Endothelial cell of umbilical vein (primary cell): ENCODE data around the gene SLC22A23. TPM values are rescaled to one million over a fixed set of nuclear protein-coding genes. Genes with fewer than 3 reads are reported as not detected.

Source experiments
- BruUV-seq: library from RNA; stranded (reverse); fragments of 400-500 nt; replicated peaks from 2 replicates; lab custom pipeline; 2021; lab: Mats Ljungman, UMichigan
- CTCF ChIA-PET: fragments of 300-600, 350-600 bp; sonication (Branson Sonifier 250); formaldehyde crosslinking; loops from one replicate; lab custom pipeline; 2021; ENCODE audit warnings: antibody characterized with exemption, inconsistent platforms; lab: Charles Lee
- POLR2A ChIA-PET: fragments of 300-600, 350-600 bp; sonication (Branson Sonifier 250); formaldehyde crosslinking; loops from one replicate; lab custom pipeline; 2021; ENCODE audit warnings: antibody characterized with exemption, inconsistent platforms; lab: Charles Lee
- DNase-seq: peaks from one replicate; pipeline ENCODE4 v3.0.0-alpha.2; 2011; ENCODE audit warnings: low read depth, low spot score
- FAIRE-seq: peaks from 2 replicates; lab custom pipeline; 2011; peaks lifted over from hg19 to GRCh38; lab: Jason Lieb, UNC
- H2AFZ ChIP-seq: 2 replicates; pipeline ENCODE4 v1.6.0; 2012; ENCODE audit warnings: low read depth, low read length, control low read depth, inconsistent platforms
- H3K27ac ChIP-seq: 2 replicates; pipeline ENCODE4 v1.5.1; 2011; ENCODE audit warnings: low read depth, mild to moderate bottlenecking, control low read depth, low read length, moderate library complexity; ENCODE audit not compliant: insufficient read depth
- H3K27me3 ChIP-seq, 2 experiments: 2 replicates each; pipeline versions ENCODE4 v1.6.0 to v1.6.1; 2011; ENCODE audit warnings: low read length in 2 of 2, mixed read lengths in 1 of 2; ENCODE audit not compliant: control insufficient read depth in 2 of 2, insufficient read depth in 2 of 2
- H3K36me3 ChIP-seq, 2 experiments: 2 replicates in 1 of 2; 3 replicates in 1 of 2; pipeline ENCODE4 v1.5.1; 2011; ENCODE audit warnings: low read length in 2 of 2, mild to moderate bottlenecking in 1 of 2, moderate library complexity in 1 of 2; ENCODE audit not compliant: control insufficient read depth in 2 of 2, insufficient read depth in 2 of 2; ENCODE audit errors: extremely low read depth in 1 of 2
- H3K4me1 ChIP-seq: 3 replicates; pipeline ENCODE4 v1.5.1; 2011; ENCODE audit warnings: mild to moderate bottlenecking, low read length; ENCODE audit not compliant: control insufficient read depth, insufficient read depth; ENCODE audit errors: extremely low read depth
- H3K4me2 ChIP-seq: 2 replicates; pipeline ENCODE4 v1.6.1; 2011; ENCODE audit warnings: low read length, control low read depth, mixed read lengths; ENCODE audit not compliant: insufficient read depth
- H3K4me3 ChIP-seq, 3 experiments: fragments of 200-600 bp in 1 of 3; sonication (generic), shearing (Covaris generic) in 1 of 3; replicated peaks in 1 of 3; 2 replicates each; pipeline ENCODE4 v1.5.1; 2011 to 2016; ENCODE audit warnings: control low read depth in 3 of 3, low read length in 3 of 3, mild to moderate bottlenecking in 2 of 3, inconsistent platforms in 1 of 3, low read depth in 1 of 3, moderate library complexity in 1 of 3; ENCODE audit not compliant: insufficient read depth in 1 of 3
- H3K79me2 ChIP-seq: 2 replicates; pipeline ENCODE4 v1.6.0; 2012; ENCODE audit warnings: low read length, inconsistent platforms; ENCODE audit not compliant: control insufficient read depth, insufficient read depth
- H3K9ac ChIP-seq: replicated peaks from 2 replicates; pipeline ENCODE3; 2011; ENCODE audit warnings: low read length, control low read depth; ENCODE audit not compliant: insufficient read depth; ENCODE audit errors: extremely low read depth
- H3K9me1 ChIP-seq: replicated peaks from 3 replicates; pipeline ENCODE4 v1.6.0; 2011; ENCODE audit warnings: mild to moderate bottlenecking, low read length; ENCODE audit not compliant: control insufficient read depth, insufficient read depth; ENCODE audit errors: extremely low read depth
- H3K9me3 ChIP-seq: replicated peaks from 2 replicates; pipeline ENCODE4 v1.5.1; 2012; ENCODE audit warnings: low read length, inconsistent platforms; ENCODE audit not compliant: control insufficient read depth, insufficient read depth
- H4K20me1 ChIP-seq: replicated peaks from 2 replicates; pipeline ENCODE3; 2011; ENCODE audit warnings: mild to moderate bottlenecking, low read length; ENCODE audit not compliant: control insufficient read depth, insufficient read depth; ENCODE audit errors: extremely low read depth
- CTCF ChIP-seq, 2 donors: IDR thresholded peaks; 1 replicate in 1 of 2; 2 replicates in 1 of 2; pipeline ENCODE4 v1.5.1; 2011; ENCODE audit warnings: low read length in 2 of 2, mild to moderate bottlenecking in 2 of 2, moderate library complexity in 2 of 2, control low read depth in 1 of 2, inconsistent platforms in 1 of 2, low read depth in 1 of 2; ENCODE audit not compliant: insufficient read depth in 1 of 2; ENCODE audit errors: extremely low read depth in 1 of 2
- EZH2 ChIP-seq: IDR thresholded peaks from 2 replicates; pipeline ENCODE4 v1.6.1; 2012; ENCODE audit warnings: borderline replicate concordance, low read depth, mild to moderate bottlenecking, moderate library complexity, low read length, inconsistent platforms; ENCODE audit not compliant: severe bottlenecking
- FOS ChIP-seq: IDR thresholded peaks from 2 replicates; pipeline ENCODE4 v1.6.1; 2011; ENCODE audit warnings: mild to moderate bottlenecking, low read length, moderate library complexity, borderline replicate concordance; ENCODE audit not compliant: insufficient read depth
- GATA2 ChIP-seq: IDR thresholded peaks from 2 replicates; pipeline ENCODE4 v1.7.0; 2011; ENCODE audit warnings: low read depth, mild to moderate bottlenecking, moderate library complexity, mixed read lengths, low read length; ENCODE audit not compliant: insufficient read length, insufficient read depth
- JUN ChIP-seq: IDR thresholded peaks from 2 replicates; pipeline ENCODE4 v1.6.1; 2011; ENCODE audit warnings: borderline replicate concordance, low read depth; ENCODE audit not compliant: insufficient read length, insufficient read depth
- MYC ChIP-seq: IDR thresholded peaks from one replicate; pipeline ENCODE4 v1.6.1; 2011; ENCODE audit warnings: mild to moderate bottlenecking, low read depth, low read length
- POLR2A ChIP-seq: IDR thresholded peaks from 2 replicates; pipeline ENCODE4 v1.6.1; 2012; ENCODE audit warnings: low read depth, mild to moderate bottlenecking, control low read depth, low read length
- POLR2AphosphoS5 ChIP-seq: IDR thresholded peaks from 2 replicates; pipeline ENCODE4 v1.6.1; 2012; ENCODE audit warnings: low read depth, mild to moderate bottlenecking, control low read depth, low read length, moderate library complexity; ENCODE audit not compliant: insufficient read depth
- dilution Hi-C: fragments of 300-500 bp; cut with MboI; formaldehyde crosslinking; loops from one replicate; pipeline ENCODE4 v1.15.0; 2019; ENCODE audit warnings: low sequenced_read_pairs; ENCODE audit not compliant: extremely low pct_ligation_motif_present
- intact Hi-C: fragments of 100-400 bp; cut with micrococcal nuclease; formaldehyde crosslinking; loops from one replicate; pipeline ENCODE4 v1.10.0; 2022
- polyA plus RNA-seq, 4 experiments: library from polyadenylated mRNA; depleted of rRNA in 3 of 4; stranded (reverse) in 3 of 4; unstranded in 1 of 4; fragments of >200 nt; gene quantifications; 2 replicates each; pipeline versions ENCODE4 v1.2.1 to v1.2.3, GENCODE V29; 2011 to 2012; ENCODE audit warnings: missing spikeins in 1 of 4
- total RNA-seq: library from RNA; stranded (reverse); gene quantifications from 2 replicates; pipeline ENCODE4 v1.2.3, GENCODE V29; 2021
- TF ChIP-seq, protein P1 (sequence below): IDR thresholded peaks from 2 replicates; pipeline ENCODE4 v1.6.1; 2011; ENCODE audit not compliant: insufficient read depth, insufficient read length

SLC22A23 gene
- total and polyA plus RNA-seq, 2 donors (not counting 3 experiments of a cell fraction or from before 2014, with no cell fraction given): 4.2 to 14.3 TPM

- no peaks in the 10 kb centered on the region for H3K4me1 ChIP-seq
- DNase-seq (no peak), FAIRE-seq (no peak)
- H3K4me2 ChIP-seq: no peak overlapping the region
- no peaks in the 10 kb centered on the region for H3K9me3 ChIP-seq
- H2AFZ ChIP-seq: no peak overlapping the region
- H3K9me1 ChIP-seq: no peaks in the 10 kb centered on the region
- H3K79me2 ChIP-seq: no peaks in the 10 kb centered on the region
- no peak overlapping the region for H3K4me3 ChIP-seq
- POLR2A ChIA-PET: no interaction called here
- no peaks in the 10 kb centered on the region for H3K27me3 ChIP-seq
- H3K27ac ChIP-seq: no peak overlapping the region
- H4K20me1 ChIP-seq: no peaks in the 10 kb centered on the region
- dilution Hi-C loops: no loop called here
- no peak overlapping the region for H3K9ac ChIP-seq
- no TSS peak for BruUV-seq
- H3K36me3 ChIP-seq: no peaks in the 10 kb centered on the region
- CTCF ChIA-PET: no interaction called here
- intact Hi-C loops: no loop called here
- TF ChIP-seq GATA2 (no peak), CTCF (IDR thresholded peaks at IDR 0.05; ENCODE audit: extremely low read depth in 1 of 2, insufficient read depth in 1 of 2, low read depth in 1 of 2, low read length in 2 of 2) (no peak), POLR2A (no peak), POLR2AphosphoS5 (no peak), FOS (no peak), MYC (no peak), EZH2 (no peak), JUN (no peak)
- TF ChIP-seq, protein P1, sequence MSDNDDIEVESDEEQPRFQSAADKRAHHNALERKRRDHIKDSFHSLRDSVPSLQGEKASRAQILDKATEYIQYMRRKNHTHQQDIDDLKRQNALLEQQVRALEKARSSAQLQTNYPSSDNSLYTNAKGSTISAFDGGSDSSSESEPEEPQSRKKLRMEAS: no peak
Observed at GRCh38 chr6:3363296-3364025, 93.4 kb downstream of the SLC22A23 start.
